MM.1S (cell line): ENCODE measurements around the gene RBM8A.

ENCODE experiments used
- CTCF ChIP-seq: fragments of 300-600 bp; sonication (generic); IDR thresholded peaks from 2 replicates; pipeline ENCODE4 v1.5.1; 2016; ENCODE audit warnings: antibody characterized with exemption, low read length, mixed read lengths
- EZH2 ChIP-seq: fragments of 300-600 bp; sonication (generic); optimal IDR thresholded peaks from 2 replicates; pipeline ENCODE3; 2017; ENCODE audit warnings: low read depth, mild to moderate bottlenecking, antibody characterized with exemption, low read length, mixed read lengths
- EZH2phosphoT487 ChIP-seq: fragments of 300-600 bp; sonication (generic); IDR thresholded peaks from 2 replicates; pipeline ENCODE4 v1.6.1; 2018; ENCODE audit warnings: antibody characterized with exemption, low read length

DNA sequence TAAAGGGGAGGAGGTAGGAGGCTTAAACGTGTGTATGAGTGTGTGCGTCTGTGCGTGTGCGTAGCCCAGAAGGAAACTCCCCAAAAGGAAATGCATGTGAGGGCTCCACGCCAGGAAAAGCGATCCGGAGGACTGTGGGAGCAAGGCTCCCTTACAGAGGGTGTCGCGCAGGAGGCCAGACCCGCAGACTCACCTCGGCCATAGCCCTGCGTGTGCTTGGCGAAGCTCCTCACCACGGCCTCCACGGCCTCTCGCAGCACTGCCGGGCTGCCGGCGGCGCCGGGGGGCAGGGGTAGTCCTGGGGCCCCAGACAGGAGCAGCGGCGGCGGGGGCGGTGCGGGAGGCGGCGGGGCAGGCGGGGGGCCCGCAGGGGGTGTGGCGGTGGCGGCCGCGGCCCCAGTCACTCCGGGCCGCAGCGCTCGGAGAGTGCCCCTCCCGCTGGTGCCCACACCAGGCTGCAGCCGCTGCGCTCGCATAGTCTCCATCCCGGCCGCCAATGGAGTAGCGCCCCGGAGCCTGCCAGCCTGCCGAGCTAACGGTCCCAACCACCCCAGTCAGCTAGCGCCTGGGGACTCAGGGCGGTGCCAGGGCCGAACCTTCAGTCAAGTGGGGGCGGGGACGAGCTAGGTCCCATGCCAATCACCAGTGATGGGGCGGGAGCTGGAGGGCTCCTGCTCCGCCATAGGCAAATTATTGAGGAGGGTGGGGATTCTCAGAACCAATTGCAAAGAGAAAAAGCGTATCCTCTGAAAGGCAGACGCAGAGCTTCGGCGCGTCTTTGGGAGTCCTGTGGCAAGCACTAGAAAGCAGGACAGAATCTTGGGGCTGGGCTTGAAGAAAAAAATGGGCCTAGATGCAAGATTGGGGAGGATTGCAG is 30.4 kb upstream of the RBM8A start, which contains the start of gene LIX1L:
- TF ChIP-seq CTCF (no peak), EZH2 (no peak), EZH2phosphoT487 (no peak)
